Suprapubic skin (tissue), 4 donors: ENCODE measurements around the gene SLC6A7.

ENCODE experiments used
- EP300 ChIP-seq: sonication (generic); formaldehyde crosslinking; IDR thresholded peaks from one replicate; pipeline ENCODE4 v1.6.1; 2017; ENCODE audit warnings: antibody characterized with exemption
- POLR2A ChIP-seq, 2 donors: fragments of 450-650 bp; IDR thresholded peaks; one replicate each; pipeline ENCODE4 v1.6.1; 2017; ENCODE audit warnings: antibody characterized with exemption in 2 of 2, mild to moderate bottlenecking in 2 of 2, moderate library complexity in 2 of 2
- POLR2AphosphoS5 ChIP-seq, 3 donors: sonication (generic); formaldehyde crosslinking; IDR thresholded peaks; one replicate each; pipeline ENCODE4 v1.6.1; 2017; ENCODE audit warnings: antibody characterized with exemption in 3 of 3
- TF ChIP-seq, protein P1 (sequence below), 2 donors: fragments of 200-600 bp in 1 of 2; fragments of 450-650 bp in 1 of 2; sonication (generic) in 1 of 2; IDR thresholded peaks; one replicate each; pipeline ENCODE4 v1.5.1; 2016 to 2019; ENCODE audit warnings: antibody characterized with exemption in 2 of 2, mild to moderate bottlenecking in 1 of 2, moderate library complexity in 1 of 2

GRCh38 chr5:150147670-150148069, 42.2 kb upstream of the SLC6A7 start:
- TF ChIP-seq, protein P1, sequence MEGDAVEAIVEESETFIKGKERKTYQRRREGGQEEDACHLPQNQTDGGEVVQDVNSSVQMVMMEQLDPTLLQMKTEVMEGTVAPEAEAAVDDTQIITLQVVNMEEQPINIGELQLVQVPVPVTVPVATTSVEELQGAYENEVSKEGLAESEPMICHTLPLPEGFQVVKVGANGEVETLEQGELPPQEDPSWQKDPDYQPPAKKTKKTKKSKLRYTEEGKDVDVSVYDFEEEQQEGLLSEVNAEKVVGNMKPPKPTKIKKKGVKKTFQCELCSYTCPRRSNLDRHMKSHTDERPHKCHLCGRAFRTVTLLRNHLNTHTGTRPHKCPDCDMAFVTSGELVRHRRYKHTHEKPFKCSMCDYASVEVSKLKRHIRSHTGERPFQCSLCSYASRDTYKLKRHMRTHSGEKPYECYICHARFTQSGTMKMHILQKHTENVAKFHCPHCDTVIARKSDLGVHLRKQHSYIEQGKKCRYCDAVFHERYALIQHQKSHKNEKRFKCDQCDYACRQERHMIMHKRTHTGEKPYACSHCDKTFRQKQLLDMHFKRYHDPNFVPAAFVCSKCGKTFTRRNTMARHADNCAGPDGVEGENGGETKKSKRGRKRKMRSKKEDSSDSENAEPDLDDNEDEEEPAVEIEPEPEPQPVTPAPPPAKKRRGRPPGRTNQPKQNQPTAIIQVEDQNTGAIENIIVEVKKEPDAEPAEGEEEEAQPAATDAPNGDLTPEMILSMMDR (IDR thresholded peaks at IDR 0.05), result no peak
- TF ChIP-seq POLR2A (IDR thresholded peaks at IDR 0.05), result no peak
- TF ChIP-seq POLR2AphosphoS5 (IDR thresholded peaks at IDR 0.05), result no peak
- no peak for TF ChIP-seq EP300
